ENCODE data around the gene IMPA2. TPM values are rescaled to one million over a fixed set of nuclear protein-coding genes. Genes with fewer than 3 reads are reported as not detected.
A peak's percentile ranks its signal among the peaks of the same experiment; 100 is the strongest.

The IMPA2 gene
- total RNA-seq, 1 experiment from 2014 or later: 12.8 TPM

GRCh38 chr18:12013186-12013916 is 32.0 kb downstream of the IMPA2 start:
- H3K27me3 Mint-ChIP-seq (ENCODE audit: insufficient read depth, unreplicated experiment): no peaks in the 10 kb centered on the region
- TF ChIP-seq CTCF (IDR thresholded peaks at IDR 0.05; ENCODE audit: unreplicated experiment): no peak
- H3K27ac Mint-ChIP-seq (ENCODE audit: low read depth, unreplicated experiment): no peak overlapping the region
- BruUV-seq (replicated peaks): no TSS peak
- POLR2A ChIA-PET: interaction anchor here (0.8 to 3.1 kb wide), 3 partner anchors 8 to 59 kb away, joined by 3 to 11 read pairs (median 4); no protein-coding TSS in a partner anchor
- H3K4me3 Mint-ChIP-seq (ENCODE audit: unreplicated experiment): no peak overlapping the region
- DNase-seq (ENCODE audit: unreplicated experiment): no peak
- H3K4me1 Mint-ChIP-seq (ENCODE audit: insufficient read depth, unreplicated experiment): peaks cover 17% of the 10 kb centered on the region
- peaks cover 30% of the 10 kb centered on the region for H3K36me3 Mint-ChIP-seq (ENCODE audit: insufficient read depth, unreplicated experiment)
- intact Hi-C loops (cut with micrococcal nuclease): no loop called here
- no peaks in the 10 kb centered on the region for H3K9me3 Mint-ChIP-seq (ENCODE audit: unreplicated experiment)
- CTCF ChIA-PET: interaction anchor here (0.7 to 2.0 kb wide), 4 partner anchors 10 to 261 kb away, joined by 3 to 10 read pairs (median 6); no protein-coding TSS in a partner anchor

- no peak for DNase-seq (ENCODE audit: unreplicated experiment)
- ChIA-PET POLR2A (interaction anchor here (0.9 to 3.1 kb wide), 2 partner anchors 9 to 60 kb away, joined by 3 to 11 read pairs; no protein-coding TSS in a partner anchor), CTCF (interaction anchor here (1.1 to 2.0 kb wide), 2 partner anchors 19 to 260 kb away, joined by 3 to 8 read pairs; no protein-coding TSS in a partner anchor)
- BruUV-seq (replicated peaks): no TSS peak
- intact Hi-C loops (cut with micrococcal nuclease): no loop called here
- Mint-ChIP-seq H3K27me3 (ENCODE audit: insufficient read depth, unreplicated experiment) (no peaks in the 10 kb centered on the region), H3K27ac (ENCODE audit: low read depth, unreplicated experiment) (no peak overlapping the region), H3K4me3 (ENCODE audit: unreplicated experiment) (no peak overlapping the region), H3K36me3 (ENCODE audit: insufficient read depth, unreplicated experiment) (peaks cover 30% of the 10 kb centered on the region), H3K4me1 (ENCODE audit: insufficient read depth, unreplicated experiment) (peaks cover 17% of the 10 kb centered on the region), H3K9me3 (ENCODE audit: unreplicated experiment) (no peaks in the 10 kb centered on the region)
- TF ChIP-seq CTCF (IDR thresholded peaks at IDR 0.05; ENCODE audit: unreplicated experiment): no peak
Observed at GRCh38 chr18:12014086-12014485, 32.8 kb downstream of the IMPA2 start.

GRCh38 chr18:12014521-12015415 is 33.5 kb downstream of the IMPA2 start:
- peak overlapping the region; percentile 59 for H3K27ac Mint-ChIP-seq (ENCODE audit: low read depth, unreplicated experiment)
- TF ChIP-seq CTCF (IDR thresholded peaks at IDR 0.05; ENCODE audit: unreplicated experiment): no peak
- ChIA-PET CTCF (interaction anchor here (0.7 to 3.0 kb wide), 9 partner anchors 19 to 837 kb away, joined by 3 to 16 read pairs (median 5); no protein-coding TSS in a partner anchor), POLR2A (interaction anchor here (1.2 to 3.1 kb wide), 4 partner anchors 9 to 106 kb away, joined by 3 to 12 read pairs (median 8); no protein-coding TSS in a partner anchor)
- peaks cover 23% of the 10 kb centered on the region for H3K36me3 Mint-ChIP-seq (ENCODE audit: insufficient read depth, unreplicated experiment)
- no peaks in the 10 kb centered on the region for H3K27me3 Mint-ChIP-seq (ENCODE audit: insufficient read depth, unreplicated experiment)
- H3K4me3 Mint-ChIP-seq (ENCODE audit: unreplicated experiment): no peak overlapping the region
- intact Hi-C loops (cut with micrococcal nuclease): no loop called here
- peaks cover 17% of the 10 kb centered on the region for H3K4me1 Mint-ChIP-seq (ENCODE audit: insufficient read depth, unreplicated experiment)
- peak; percentile 28 for DNase-seq (ENCODE audit: unreplicated experiment)
- no TSS peak for BruUV-seq (replicated peaks)
- H3K9me3 Mint-ChIP-seq (ENCODE audit: unreplicated experiment): no peaks in the 10 kb centered on the region
